ENCODE measurements around the gene CCDC78. TPM values are rescaled to one million over a fixed set of nuclear protein-coding genes. Genes with fewer than 3 reads are reported as not detected.
A peak's percentile ranks its signal among the peaks of the same experiment; 100 is the strongest.

The CCDC78 gene
- total RNA-seq, 1 experiment from 2014 or later, result 0.25 TPM

DNA sequence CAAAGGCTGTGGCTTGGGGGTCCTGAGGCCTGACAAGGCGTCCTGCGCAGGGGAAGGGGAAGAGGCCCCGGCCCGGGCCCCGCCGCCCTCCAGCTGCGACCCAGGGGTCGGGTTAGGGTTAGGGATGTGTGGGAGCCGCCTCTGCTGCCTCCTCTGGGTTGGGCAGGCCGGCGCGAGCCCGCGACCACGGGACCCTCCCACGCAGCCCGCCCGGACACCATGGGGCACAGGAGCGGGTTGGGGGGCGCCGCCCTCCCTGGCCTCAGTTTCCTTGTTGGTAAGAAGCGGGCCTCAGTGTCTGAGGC, 14.2 kb upstream of the CCDC78 start:
- no peak for DNase-seq (ENCODE audit: low read depth)

DNA sequence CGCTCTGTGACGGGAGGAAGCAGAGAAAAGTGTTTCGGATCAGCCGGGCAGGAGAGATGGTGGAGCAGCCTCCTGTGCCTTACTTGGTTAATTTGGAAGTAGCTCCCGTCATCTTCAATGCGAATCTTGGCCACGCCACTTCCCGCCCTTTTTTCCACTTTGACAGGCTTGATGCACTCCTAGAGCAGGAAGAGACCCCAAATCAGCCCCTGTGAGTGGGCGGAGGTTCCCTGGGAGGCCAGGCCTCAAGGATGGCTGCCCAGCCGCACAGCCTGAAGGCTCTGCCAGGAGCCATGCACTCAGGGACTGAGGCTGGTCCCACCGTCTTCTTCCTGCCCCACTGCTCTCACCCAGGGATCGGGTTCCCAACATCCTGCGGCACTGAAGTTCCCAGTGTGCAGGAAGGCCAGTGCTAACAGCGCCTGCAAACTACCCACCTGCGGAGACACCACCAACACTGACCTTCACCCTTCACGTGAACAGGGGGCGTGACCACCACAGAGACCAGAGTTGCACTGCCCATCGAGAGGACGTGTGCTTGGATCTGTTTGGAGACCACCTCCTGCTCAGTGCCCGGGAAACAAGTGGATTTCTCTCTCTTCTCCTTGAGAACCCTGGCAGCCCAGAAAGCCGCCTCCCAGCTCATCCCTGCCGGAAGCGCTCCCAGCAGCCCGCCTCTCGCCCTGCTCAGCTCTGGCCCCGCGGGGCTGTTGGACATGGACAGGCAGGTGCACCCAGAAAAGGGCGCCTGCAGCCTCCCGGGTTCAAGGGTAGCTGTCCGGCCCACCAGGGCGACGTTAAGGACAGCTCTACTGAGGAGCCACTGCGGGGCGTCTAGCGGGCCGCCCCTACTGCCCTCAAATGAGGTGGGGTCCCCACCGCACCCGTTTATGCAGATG, 13.6 kb upstream of the CCDC78 start:
- DNase-seq (ENCODE audit: low read depth), result no peak

DNA sequence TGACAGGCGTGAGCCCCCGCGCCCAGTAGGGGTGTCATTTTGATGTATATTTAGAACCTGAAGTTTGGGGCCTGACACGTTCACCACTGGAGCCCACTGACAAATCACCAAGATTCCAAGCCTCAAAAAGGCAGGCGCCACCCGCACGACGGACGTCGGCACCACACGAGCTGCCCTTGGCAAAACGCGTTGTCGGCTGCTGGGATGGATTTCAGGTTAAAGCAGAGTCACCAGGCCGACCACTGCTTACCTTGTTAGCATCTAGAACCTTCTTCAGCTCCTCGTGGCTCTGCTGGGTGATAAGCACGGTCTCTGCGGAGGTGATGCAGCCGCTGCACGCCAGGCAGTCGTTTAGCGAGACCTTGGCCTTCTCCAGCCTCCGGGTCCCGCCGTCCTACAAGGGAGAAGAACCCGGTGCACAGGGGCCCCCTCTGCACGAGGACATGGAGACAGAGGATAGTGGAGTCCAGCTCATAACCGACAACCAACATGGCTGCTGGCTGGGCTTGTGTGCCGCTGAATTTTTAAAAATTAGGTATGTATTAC, 10.8 kb upstream of the CCDC78 start:
- no peak for DNase-seq (ENCODE audit: low read depth)

DNA sequence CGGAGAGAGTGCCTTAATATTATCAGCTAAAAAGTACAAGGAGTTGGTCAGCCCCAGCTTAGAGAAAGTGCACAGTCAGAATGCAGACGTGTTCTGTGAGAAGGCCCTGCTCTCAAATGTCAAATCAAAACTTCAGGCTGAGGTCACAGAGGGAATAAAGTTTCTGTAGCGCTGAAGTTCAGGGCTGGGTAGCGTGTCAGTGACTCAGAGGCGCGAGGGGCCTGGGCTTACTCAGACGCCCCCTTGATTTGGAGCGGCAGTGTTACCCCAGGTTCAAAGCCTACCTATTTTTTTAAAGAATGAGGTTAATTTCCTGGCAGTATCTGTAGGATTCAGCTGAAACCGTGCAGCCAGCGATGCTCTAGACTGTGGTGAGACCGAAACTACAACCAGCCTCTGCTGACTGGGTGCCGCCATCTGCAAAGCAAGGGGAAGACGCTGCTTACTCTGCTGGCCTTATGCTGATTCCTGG, 9.8 kb upstream of the CCDC78 start:
- DNase-seq (ENCODE audit: low read depth), result no peak

DNA sequence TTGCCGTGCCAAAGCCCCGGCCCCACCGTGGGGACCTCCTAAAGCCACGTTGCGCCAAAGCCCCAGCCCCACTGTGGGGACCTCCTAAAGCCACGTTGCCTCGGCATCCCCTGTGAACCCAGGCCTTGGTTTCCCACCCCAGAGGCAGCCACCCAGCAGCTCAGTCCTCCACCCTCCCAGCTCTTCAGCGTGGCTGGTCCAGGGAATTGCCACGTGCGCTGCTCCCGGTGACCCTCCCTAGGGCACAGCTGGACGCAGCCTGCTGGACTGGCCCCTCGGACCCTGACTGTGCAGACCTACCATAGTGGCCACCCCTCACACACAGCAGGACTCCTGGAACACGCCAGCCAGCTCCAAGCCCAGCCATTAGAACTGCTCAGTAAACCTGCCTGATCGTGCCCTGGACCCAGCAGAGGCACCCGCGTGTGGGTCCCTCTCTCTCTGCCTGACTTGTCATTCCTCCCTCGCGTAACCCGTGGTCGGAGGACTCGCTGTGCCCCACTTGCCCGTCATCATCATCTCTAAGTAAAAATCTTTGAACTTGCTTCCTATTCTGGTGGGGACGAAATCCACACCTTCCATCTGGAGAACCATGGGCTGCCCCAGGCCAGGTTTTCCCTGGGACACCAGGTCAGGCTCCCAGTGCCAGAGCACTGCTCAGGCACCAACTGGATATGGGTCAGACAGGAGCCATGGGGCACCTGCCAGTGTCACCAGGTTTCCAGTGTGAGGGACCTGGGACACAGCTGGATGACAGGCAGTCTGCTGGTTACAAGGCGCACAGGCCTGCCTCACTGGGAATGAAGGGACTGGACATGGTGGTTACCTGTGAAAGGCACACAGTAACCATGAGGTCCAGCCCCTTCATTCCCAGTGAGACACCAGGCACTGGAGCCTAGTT, 9.0 kb upstream of the CCDC78 start:
- DNase-seq (ENCODE audit: low read depth), result no peak

DNA sequence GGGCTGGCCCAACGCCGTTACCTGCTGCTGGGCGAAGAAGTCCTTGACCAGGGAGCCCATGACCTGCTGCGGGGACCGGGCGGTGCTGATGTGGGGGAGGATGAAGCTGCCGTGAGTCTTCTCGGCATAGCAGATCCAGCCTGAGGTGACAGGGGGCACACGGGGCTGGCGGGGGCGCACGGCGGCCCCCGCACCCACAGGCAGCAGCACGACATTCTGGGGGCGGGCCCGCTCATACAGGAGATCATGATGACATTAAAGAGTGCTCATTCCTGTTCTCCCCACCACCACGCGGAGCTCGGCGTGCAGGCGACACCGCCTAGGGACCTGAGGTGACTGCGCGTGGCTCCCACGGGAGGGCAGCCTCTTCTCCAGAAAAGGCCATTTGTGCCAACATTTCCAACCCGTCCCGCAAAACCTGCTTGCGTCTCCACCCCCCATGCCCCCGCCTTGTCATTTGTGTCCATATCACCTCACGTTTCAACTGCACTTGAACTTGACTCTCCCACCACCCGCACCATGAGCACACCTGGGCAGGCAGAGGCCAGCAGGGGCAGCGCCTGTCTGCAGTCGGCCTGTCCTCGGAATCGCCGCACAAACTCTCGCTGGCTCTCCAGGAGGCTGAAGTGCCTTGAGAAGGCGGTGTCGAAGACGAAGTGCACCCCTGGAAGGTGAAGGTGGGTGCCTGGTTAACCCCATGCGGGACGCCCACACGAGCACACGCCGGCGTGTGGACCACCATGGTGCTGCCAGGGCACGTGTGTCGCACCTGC, 8.2 kb upstream of the CCDC78 start:
- no peak for DNase-seq (ENCODE audit: low read depth)

DNA sequence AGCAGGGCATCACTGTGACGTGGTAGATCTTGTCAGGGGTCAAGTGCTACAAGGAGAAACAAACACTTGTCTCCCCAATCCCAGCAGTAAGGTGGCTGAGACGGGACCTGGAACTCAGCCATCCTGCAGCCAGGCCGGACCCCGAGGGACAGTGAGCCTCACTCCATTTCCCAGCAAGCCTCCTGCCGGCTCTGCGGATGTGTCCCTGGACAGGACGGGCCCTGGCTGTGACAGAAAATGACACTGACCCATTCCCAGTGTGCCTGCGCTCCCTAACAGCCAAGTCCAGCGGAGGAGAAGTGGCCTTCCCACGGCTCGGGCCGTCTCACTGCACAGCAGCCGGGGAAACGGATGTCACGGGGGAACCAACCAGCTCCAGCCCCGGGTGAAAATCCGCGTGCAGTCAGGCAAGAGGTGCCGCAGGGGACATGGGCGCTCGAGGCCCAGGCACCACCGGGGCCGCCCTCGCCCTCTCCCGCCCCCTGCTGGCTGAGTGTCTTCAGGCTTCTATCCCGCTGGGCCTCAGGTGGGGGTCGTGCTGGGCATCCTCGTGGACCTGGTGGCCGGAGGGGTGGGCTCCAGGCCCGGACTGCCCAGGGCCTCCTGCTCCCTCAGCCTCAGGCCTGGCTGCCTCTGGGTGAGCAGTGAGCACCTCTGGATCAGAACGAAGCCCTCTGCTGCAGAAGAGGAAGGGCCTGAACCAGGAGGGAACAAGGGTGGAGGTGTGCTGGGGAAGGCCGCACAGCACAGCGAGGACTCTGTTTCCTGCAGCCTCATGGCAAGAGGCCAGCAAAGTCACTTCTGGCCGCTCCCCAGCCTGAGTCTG, 7.4 kb upstream of the CCDC78 start:
- DNase-seq (ENCODE audit: low read depth), result no peak

DNA sequence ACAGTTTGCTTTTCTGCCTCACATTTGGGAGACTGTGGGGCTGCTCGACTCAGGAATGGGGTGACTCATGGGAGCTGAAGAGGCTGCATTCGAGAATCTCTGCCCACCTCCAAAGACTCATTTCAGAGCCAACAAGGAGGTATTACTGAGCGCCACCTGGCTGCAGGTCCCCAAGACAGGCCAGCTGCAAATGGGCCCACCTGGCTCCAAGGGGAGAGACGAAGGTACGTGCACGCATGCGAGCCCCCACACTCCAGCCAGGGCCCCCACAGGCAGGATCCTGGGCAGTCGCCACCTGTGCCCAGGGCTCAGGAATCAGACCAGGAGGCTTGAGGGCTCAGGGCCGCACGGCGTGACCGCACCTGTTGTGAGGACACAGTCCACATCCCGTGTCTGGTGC, 6.7 kb upstream of the CCDC78 start:
- peak; percentile 59 for DNase-seq (ENCODE audit: low read depth)

DNA sequence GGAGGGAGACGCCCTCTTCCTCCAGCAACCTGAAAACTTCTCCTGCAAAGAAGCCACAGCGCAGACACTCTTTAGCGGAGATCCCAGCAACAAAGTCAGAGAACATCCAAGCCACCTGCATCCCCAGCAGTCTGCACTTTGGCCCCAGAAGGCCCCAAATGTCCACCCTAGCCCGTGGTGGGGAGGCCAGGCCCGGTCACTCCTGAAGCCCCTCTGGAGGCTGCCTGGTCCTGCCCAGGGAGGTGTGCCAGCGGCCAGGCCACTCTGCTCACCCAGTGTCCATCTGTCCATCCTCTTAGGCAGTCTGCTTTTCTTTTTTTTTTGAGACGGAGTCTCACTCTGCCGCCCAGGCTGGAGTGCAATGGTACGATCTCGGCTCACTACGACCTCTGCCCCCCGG, 6.1 kb upstream of the CCDC78 start:
- no peak for DNase-seq (ENCODE audit: low read depth)

DNA sequence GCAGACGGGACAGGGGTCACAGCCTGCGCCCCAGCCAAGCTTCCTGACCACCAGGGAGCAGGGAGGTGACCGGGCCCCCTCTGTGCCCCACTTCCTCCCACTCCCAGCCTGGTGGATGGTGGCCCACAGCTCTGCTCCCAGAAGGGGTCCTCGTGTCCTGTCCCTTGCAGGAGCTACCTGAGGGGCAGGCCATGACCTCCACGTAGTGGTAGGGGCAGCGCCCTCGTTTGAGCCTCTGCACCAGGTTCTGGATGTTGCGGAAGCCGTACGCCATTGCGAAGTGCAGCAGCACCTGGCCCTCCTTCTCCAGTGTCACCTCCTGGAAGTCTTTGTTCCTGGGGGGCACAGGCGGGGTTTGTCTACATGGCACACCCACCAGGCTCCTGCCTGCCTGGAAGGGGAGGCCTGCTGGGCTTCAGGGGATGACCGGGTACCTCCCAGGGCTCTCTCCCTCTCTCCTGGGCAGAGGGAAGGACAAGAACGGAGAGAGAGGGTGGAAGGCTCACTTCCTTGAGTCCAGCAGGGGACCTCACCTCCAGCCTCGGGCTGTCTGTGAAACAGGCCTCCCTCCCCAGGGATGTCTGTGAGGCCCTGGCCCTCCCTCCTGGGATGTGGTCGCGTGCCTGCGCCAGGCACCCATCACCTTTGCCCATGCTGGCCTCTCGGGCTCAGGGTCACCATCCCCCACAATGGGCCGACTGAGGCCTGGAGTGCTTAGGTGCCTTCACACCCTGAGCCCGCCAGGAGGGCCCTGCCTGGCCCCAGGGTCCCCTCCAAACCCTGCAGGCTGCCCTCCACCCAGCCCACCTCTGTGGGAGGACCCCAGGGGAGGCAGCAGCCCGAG, 4.6 kb upstream of the CCDC78 start:
- no peak for DNase-seq (ENCODE audit: low read depth)

DNA sequence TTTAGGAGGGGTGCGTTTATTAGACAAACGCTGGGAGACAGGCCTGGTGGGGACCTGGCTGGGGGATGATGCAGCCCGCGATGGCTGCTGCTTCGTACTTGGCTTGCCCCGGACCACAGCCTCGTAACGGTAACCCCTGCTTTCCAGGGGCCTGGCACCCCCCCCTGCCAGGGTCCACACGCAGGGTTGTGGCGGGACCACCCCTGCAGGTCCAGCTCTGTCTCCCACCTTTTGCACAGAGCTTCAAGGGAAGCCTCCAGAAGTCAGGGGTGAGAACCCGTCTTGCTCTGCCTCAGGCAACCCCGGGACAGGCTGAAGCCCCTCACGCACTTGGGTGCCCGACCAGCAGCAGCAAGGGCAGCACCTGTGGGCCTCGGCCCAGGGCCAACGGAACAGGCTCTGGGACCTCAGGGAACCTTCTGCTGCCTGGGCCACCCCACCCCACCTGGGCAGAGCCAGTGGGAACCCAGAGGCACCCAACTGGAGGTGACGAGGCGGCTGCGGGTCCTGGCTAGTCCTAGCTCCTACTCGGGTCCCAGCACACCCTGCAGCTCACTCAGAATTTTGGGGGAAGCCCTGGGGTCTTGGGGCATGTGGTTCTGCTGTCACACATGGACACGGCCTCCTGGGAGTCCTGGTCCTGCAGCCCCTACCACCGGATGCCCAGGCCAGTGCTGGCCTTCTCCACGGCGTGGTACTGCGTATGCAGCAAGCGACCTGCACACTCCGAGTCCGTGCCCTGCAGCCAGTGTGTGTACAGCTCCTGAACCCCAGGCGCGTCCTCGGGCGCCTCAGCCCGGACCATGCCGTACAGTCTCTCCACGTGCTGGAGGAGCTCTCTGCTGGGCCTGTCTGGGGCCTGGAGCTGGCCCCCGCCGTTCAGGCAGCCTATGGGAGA, 3.8 kb upstream of the CCDC78 start:
- no peak for DNase-seq (ENCODE audit: low read depth)

DNA sequence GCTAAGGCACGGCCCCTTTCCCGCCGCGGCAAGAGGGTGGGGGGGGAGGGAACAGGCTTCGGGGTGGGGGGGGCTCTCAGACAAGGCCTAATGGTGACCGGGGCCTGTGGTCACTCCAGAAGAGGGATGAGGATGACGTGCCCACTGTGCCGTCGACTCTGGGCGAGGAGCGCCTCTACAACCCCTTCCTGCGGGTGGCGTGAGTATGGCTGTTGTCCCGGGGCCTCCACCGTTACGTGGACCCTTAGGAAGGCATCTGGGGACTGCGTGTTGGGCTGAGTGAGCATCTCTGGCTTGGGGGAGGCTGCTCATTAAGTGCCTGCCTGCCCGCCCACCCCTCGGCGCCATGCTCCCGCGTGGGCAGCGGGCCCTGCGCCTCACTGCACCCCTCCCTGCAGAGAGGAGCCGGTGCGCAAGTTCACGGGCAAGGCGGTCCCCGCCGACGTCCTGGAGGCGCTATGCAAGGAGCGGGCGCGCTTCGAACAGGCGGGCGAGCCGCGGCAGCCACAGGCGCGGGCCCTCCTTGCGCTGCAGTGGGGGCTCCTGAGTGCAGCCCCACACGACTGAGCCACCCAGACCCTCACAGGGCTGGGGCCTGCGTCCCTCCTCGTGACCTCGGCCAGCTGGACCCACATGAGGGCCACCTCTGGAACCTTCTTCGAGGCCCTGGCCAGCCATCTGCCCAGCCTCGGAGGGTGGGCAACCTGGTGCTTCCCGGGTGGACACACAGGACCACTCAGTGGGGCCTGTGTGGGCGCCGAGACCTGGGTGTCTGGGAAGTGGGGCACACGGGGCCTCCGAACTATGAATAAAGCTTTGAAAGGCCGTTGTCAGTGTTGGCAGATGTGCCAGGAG, 2.9 kb upstream of the CCDC78 start:
- no peak for DNase-seq (ENCODE audit: low read depth)

DNA sequence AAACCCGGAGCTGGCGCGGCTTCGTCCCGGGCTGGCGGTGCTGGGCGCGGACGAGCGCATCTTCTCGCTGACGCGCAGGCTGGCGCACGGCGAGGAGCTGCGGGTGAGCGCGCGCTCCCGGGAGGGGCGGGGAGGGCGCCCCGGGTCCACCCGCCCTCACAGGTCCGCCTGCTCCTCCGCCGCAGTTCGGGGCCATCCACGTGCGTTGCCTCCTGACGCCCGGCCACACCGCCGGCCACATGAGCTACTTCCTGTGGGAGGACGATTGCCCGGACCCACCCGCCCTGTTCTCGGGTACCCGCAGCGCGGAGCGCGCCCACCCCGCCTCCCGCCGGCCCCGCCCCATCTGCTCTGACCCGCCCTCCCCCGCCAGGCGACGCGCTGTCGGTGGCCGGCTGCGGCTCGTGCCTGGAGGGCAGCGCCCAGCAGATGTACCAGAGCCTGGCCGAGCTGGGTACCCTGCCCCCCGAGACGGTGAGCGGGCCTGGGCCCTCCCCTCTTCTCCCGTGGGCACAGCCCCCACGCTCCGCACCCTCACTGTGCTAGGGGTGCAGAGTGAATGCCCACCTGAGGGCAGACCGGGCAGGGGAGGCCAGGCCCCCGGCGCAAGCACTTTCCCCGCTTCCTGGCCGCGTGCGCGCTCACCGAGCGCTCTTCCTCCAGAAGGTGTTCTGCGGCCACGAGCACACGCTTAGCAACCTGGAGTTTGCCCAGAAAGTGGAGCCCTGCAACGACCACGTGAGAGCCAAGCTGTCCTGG, 2.1 kb upstream of the CCDC78 start:
- peak; percentile 84 for DNase-seq (ENCODE audit: low read depth)

DNA sequence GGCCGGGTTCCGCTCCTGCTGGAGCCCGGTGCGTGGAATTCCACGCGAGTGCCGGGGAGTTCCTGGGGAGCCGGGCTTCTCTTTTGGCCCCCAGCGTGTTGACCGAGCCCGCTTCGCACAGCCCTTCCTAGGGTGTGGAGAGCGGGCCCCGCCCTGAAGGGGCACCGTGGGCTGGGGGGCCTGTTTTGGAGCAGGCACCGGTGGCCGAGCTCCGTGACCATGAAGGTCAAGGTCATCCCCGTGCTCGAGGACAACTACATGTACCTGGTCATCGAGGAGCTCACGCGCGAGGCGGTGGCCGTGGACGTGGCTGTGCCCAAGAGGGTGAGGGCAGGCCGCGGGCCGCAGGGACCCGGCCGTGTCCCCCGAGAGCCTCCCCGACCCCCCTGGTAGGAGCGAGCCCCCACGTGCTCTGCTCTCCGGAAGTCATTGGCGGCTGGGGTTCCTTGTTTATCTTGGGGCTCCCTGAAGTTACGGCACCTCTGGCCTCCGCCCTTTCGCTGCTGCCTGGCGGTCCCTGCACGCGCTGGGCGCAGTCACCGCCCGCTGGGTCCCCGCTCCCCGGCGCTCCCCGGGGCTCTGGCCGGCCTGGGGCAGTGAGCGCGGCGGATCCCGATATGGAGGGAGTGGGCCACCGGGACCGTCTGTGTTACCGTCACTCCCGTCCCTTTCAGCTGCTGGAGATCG, 1.2 kb upstream of the CCDC78 start:
- DNase-seq (ENCODE audit: low read depth), result no peak

DNA sequence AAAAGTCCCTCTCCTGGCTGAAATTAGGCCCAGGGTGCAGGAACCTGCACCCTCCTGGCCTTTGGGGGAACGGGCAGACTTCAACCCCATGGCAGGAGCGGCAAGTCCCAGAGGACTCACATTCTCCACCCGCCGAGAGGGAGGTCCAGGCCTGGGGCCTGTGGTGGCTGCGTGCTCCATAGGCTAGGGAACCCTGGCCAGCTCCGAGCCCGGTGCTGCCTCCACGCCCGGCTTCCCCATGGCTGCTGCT, 130 bp downstream of the CCDC78 start:
- DNase-seq (ENCODE audit: low read depth), result no peak

DNA sequence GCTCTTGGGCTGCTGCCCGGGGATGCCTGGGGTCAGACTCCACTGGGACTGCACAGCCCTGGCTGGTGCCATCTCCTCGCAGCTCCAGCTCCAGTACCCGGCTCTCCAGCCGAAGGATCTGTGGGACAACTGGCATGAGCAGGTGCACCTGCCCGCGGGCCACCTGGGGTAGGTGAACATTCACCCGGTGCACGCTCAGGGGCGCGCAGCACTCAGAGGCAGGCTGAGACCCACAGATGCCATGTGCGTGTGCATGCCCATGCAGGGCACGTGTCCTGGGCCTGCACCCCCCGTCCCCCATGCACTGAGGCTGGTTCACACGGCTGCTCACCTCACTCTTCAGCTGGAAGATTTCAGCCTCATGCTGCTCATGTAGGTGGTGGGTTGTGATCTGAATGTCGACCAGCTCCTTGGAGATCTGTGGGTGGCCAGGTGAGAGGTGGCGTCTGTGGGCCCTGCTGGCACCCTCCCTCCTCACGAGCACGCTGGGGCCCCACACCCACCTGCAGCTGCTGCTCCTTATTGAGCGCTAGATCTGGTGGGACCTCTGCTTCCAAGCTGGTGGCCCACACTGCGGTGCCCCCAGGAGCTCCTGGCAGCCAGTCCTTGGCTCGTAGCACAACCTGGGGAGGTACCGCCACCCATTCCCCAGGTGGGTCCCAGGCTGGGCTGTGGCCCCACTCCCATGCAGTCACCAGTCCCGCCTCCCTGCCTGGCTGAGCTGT, 618 bp downstream of the CCDC78 start:
- DNase-seq (ENCODE audit: low read depth), result no peak
